Brain pericyte (primary cell): ENCODE measurements around the gene B3GNT3.
"Not testable (repeated sequence)": the region's sequence is repeated elsewhere in the genome, so short reads cannot be mapped to it uniquely, and the experiment has no call there.

ENCODE experiments used
- DNase-seq: peaks from one replicate; pipeline ENCODE4 v3.0.0-alpha.2; 2012; ENCODE audit warnings: low read depth, low spot score

The B3GNT3 gene

DNA sequence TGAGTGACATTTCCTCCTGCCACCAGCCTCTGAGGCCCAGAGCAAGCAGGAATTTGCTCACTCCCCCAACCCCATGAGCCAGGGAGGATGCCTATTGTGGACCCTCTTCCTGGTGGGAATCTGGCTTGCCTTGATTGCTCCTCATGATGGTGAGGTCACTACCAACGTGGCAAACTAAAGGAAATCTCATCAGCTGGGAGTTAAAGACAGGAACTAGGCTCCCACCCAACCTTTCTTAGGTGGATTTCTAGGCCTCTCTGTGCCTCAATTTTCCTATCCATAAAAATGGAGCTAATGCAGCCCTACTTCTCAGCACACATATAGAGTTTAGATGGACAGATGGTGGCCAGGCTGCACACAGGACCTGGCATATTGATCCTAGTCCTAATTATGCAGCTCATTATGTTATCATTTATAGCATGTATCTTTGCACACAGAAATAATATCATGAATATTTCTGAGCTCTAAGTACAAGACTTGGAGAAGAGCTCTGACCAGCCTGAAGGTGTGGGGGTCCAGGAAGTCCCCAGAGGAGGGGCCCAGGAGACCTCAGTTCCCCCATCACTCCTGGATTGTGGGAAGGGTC lies 2.0 kb downstream of the B3GNT3 start:
- DNase-seq, result no peak

DNA sequence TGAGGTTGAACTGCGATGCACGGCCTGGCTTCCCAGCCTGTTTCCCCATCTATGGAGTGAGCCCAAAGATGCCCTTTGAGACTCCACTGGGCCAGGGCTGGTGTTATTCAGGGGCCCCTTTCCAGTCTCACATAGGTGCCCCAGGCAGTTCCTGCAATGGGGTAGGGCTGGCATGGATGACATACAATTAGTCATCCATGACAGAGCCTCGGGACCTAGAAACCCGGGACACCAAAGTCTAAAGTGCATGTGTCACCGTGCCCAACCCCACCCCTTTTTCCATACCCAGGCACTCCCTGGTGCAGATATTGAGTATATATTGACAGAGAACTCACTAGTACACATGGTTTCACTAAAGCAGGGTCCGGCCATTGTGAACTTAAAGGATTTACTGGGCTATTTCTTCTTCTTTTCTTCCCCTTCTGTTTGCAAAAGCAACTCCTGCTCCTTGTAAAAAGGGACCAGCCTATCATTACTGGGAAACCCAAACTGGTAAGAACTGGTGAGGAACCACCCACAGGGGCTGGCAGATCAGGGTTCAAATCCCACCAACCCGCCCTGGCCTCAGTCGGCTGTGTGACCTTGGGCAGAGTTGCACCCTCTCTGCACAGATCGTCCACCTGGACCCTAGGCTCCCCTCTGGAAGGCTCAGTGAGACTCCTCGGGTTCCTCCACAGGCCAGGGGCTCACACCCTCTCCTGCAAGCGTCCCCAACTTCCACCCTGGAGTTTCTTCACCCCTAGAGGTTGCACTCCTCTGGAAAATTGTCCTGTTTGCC lies 2.7 kb downstream of the B3GNT3 start:
- DNase-seq, result no peak

DNA sequence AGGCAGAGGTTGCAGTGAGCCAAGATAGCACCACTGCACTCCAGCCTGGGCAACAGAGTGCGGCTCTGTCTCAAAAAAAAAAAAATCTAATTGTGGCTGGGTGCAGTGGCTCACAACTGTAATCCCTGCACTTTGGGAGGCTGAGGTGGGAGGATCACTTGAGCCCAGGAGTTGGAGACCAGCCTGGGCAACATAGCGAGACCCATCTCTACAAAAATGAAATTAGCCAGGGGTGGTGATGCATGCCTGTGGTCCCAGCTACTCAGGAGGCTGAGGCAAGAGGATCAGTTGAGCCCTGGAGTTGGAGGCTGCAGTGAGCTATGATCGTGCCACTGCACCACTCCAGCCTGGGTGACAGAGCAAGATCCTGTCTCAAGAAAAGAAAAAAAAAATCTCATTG lies 3.7 kb downstream of the B3GNT3 start:
- not testable (repeated sequence) for DNase-seq

- DNase-seq, result no peak
These were observed 7.4 kb downstream of the B3GNT3 start for GRCh38 chr19:17802137-17802858.

DNA sequence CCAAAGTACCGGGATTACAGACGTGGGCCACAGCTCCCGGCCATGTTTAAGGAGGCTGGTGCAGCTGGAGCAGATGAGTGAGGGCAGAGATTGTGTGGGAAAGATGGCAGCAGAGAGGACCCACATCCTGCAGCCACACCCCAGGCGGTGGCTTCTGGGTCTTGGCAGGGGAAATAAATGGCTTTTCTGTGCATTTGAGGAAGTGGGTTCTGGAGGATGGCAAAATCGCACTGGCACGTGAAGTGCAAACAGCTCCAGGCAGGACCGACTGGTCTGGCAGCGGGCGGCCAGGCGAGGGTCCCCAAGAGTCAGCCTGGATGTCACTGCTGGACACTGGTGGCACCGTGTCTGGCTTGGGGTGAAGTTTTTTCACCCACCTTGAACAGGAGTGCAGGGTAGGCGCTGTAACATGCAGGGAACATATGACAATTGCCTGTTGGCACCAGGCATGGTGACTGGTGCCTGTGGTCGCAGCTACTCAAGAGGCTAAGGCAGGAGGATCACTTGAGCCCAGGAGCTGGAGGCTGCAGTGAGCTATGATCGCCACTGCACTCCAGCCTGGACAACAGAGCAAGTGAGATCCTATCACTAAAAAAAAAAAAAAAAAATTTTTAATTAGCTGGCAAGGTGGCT lies 8.4 kb downstream of the B3GNT3 start:
- DNase-seq, result no peak

GRCh38 chr19:17805427-17805826 lies 10.5 kb downstream of the B3GNT3 start:
- DNase-seq, result no peak

- no peak for DNase-seq
These were observed 12.0 kb downstream of the B3GNT3 start for GRCh38 chr19:17806945-17807344.

DNA sequence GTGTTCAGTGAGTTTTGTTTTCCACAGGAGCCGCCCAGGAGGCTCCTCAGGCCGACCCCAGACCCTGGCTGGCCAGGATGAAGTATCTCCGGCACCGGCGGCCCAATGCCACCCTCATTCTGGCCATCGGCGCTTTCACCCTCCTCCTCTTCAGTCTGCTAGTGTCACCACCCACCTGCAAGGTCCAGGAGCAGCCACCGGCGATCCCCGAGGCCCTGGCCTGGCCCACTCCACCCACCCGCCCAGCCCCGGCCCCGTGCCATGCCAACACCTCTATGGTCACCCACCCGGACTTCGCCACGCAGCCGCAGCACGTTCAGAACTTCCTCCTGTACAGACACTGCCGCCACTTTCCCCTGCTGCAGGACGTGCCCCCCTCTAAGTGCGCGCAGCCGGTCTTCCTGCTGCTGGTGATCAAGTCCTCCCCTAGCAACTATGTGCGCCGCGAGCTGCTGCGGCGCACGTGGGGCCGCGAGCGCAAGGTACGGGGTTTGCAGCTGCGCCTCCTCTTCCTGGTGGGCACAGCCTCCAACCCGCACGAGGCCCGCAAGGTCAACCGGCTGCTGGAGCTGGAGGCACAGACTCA lies 12.9 kb downstream of the B3GNT3 start:
- DNase-seq, result no peak

GRCh38 chr19:17811103-17811502 lies 16.2 kb downstream of the B3GNT3 start:
- DNase-seq, result no peak

DNA sequence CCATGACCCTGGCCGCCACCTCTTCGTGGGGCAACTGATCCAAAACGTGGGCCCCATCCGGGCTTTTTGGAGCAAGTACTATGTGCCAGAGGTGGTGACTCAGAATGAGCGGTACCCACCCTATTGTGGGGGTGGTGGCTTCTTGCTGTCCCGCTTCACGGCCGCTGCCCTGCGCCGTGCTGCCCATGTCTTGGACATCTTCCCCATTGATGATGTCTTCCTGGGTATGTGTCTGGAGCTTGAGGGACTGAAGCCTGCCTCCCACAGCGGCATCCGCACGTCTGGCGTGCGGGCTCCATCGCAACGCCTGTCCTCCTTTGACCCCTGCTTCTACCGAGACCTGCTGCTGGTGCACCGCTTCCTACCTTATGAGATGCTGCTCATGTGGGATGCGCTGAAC lies 16.7 kb downstream of the B3GNT3 start:
- DNase-seq, result no peak

DNA sequence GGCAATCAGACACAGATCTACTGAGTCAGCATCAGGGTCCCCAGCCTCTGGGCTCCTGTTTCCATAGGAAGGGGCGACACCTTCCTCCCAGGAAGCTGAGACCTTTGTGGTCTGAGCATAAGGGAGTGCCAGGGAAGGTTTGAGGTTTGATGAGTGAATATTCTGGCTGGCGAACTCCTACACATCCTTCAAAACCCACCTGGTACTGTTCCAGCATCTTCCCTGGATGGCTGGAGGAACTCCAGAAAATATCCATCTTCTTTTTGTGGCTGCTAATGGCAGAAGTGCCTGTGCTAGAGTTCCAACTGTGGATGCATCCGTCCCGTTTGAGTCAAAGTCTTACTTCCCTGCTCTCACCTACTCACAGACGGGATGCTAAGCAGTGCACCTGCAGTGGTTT lies 17.2 kb downstream of the B3GNT3 start:
- DNase-seq, result no peak

DNA sequence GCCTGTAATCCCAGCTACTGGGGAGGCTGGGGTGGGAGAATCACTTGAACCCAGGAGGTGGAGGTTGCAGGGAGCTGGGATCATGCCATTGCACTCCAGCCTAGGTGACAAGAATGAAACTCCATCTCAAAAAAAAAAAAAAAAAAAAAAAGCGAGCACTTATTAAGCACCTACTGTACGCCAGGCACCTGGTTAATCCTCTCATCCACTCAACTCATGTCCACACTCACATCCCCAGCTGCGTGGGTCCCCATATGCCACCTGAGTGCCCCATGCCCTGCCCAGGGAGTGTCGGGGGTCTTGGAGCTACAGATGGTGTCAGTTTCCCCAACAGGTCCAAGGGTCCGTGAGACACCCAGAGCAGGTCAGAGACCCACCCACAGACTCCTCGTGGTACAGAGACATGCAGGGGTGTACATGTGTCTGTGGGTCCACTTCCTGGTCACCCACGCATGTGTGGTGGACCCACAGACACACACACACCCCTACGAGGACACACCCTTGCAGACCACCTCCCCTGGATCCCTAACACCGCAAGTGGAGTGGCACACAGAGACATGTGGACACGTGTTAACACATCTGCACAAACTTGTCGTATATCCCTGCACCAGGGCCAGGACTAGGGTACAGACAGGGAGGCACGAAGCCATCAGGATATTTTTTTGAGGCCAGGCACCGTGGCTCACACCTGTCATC lies 22.9 kb downstream of the B3GNT3 start:
- DNase-seq, result no peak

- no peak for DNase-seq
These were observed 26.3 kb downstream of the B3GNT3 start, which contains the start of gene INSL3 for GRCh38 chr19:17821190-17821589. INSL3 (minus strand) TSS chr19:17821519; CDS start chr19:17821506, 13 bp downstream.

DNA sequence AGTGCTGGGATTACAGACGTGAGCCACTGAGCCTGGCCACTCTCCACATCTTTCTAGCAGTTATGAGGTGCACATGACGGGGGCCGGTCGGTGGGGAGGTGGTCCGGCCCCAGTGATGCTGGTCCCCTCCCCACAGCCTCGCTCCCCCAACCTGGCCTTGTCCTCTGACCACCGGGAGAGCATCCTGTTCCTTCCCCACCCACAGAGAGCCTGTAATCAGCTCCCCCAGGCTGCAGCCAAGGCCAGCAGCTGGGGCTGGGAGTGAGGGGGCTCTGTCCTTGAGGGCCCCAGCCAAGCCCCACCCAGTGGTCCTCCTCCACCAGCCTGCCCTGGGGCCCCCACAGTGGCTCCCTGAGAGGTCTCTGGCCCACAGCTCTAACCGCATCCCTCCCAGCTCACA lies 29.4 kb downstream of the B3GNT3 start:
- no peak for DNase-seq

DNA sequence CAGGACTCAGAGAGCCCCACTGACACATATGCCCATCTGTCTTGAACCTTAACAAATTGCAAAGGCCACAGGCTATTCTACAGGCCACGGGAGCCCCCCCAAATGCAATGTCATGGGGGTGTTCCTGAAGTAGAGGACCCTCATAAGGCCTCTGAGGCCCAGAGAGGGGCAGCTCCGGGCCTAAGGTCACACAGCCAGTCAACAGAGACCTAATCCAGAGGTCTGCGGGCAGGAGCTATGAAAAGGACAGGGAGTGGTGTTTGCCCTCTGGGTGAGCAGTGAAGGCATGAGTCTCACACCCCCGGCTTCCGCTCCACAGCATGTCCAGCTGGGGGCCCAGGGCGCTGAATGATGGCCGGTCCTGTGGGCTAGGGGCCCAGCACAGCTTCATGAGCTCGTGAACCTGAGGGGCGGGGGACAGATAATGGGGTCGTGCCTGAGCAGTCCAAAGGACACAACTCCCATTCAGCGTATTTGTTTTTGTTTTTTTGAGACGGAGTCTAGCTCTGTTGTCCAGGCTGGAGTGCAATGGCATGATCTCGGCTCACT lies 31.6 kb downstream of the B3GNT3 start:
- no peak for DNase-seq

GRCh38 chr19:17829855-17830566 lies 35.1 kb downstream of the B3GNT3 start:
- no peak for DNase-seq

DNA sequence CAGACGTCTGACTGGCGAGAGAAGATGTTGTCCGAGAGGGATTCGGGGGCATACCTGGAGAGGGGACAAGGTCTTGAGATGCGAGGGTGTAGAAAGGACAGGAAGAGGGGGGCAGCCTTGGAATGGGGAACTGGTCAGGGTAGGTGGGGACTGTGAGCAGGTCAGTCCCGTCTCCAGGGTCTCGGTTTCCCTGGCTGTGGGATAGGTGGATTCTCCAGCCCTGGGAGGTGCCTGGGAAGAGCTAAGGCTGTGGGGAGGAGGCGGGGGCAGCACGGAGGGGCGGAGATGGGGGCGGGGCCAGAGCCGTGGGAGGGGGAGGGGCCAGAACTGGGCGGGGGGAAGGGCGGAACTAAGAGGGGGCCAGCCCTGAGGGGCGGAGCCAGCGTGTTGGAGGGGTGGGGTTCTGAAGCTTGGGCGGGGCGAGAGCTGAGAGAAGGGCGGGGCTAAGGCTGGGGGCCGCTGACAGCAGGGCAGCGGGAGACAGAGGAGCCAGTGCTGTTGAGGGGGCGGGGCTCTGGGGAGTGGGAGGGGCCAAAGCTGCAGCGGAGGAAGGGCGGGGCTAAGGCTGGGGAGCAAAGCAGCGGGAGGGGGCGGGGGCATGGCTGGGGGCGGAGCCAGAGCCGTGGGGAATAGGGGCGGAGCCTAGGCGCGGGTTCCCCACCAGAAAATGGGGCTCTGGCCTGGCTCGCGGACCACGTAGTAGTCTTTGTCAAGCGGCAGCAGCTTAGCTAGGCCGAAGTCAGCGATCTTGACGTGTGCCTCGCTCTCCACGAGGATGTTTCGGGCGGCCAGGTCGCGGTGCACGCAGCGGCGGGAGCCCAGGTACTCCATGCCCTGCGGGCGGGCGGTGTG lies 35.9 kb downstream of the B3GNT3 start:
- no peak for DNase-seq

- DNase-seq, result no peak
These were observed 36.5 kb downstream of the B3GNT3 start for GRCh38 chr19:17831419-17831888.
